GM23338 (cell line): ENCODE results near the gene MAN1A2. TPM values are rescaled to one million over a fixed set of nuclear protein-coding genes. Genes with fewer than 3 reads are reported as not detected.

Source experiments
- ATAC-seq: fragments of 200-7000 bp; cut with Tn5 transposase; 3 replicates; pipeline ENCODE4 v1.9.1; 2020
- DNase-seq: peaks from one replicate; pipeline ENCODE4 v3.0.0-alpha.2; 2015; ENCODE audit warnings: low spot score
- H2AFZ ChIP-seq: fragments of 200-600 bp; sonication (generic); 2 replicates; pipeline ENCODE4 v1.8.0; 2016; ENCODE audit warnings: antibody characterized with exemption, mild to moderate bottlenecking, moderate library complexity
- H3F3A ChIP-seq: fragments of 200-600 bp; sonication (generic); replicated peaks from 2 replicates; pipeline ENCODE4 v1.8.0; 2017; ENCODE audit warnings: antibody characterized with exemption, mixed run types, low read depth
- H3K27ac ChIP-seq: fragments of 200-600 bp; sonication (generic); 2 replicates; pipeline ENCODE4 v1.6.1; 2016; ENCODE audit warnings: low read depth
- H3K27me3 ChIP-seq: fragments of 200-600 bp; sonication (generic); 2 replicates; pipeline ENCODE4 v1.8.0; 2016; ENCODE audit warnings: mild to moderate bottlenecking, mixed run types, moderate library complexity; ENCODE audit not compliant: insufficient read depth
- H3K36me3 ChIP-seq: fragments of 200-600 bp; sonication (generic); 2 replicates; pipeline ENCODE4 v1.8.0; 2016; ENCODE audit warnings: mild to moderate bottlenecking; ENCODE audit not compliant: insufficient read depth
- H3K4me1 ChIP-seq: fragments of 200-600 bp; sonication (generic); 2 replicates; pipeline ENCODE4 v1.8.0; 2016; ENCODE audit warnings: mild to moderate bottlenecking, moderate library complexity; ENCODE audit not compliant: insufficient read depth
- H3K4me2 ChIP-seq: fragments of 200-600 bp; sonication (generic); 2 replicates; pipeline ENCODE4 v1.7.1; 2017; ENCODE audit warnings: mixed run types
- H3K4me3 ChIP-seq: fragments of 200-600 bp; sonication (generic); 2 replicates; pipeline ENCODE4 v1.6.1; 2016; ENCODE audit warnings: mixed run types
- H3K79me2 ChIP-seq: fragments of 200-600 bp; sonication (generic); replicated peaks from 2 replicates; pipeline ENCODE4 v1.8.0; 2017; ENCODE audit warnings: mild to moderate bottlenecking; ENCODE audit not compliant: insufficient read depth
- H3K9me2 ChIP-seq: fragments of 200-600 bp; sonication (generic); 2 replicates; pipeline ENCODE4 v1.8.0; 2017; ENCODE audit not compliant: insufficient read depth
- H4K20me1 ChIP-seq: fragments of 200-600 bp; sonication (generic); replicated peaks from 2 replicates; pipeline ENCODE4 v1.8.0; 2017; ENCODE audit warnings: mild to moderate bottlenecking; ENCODE audit not compliant: insufficient read depth
- H3K27ac Mint-ChIP-seq: 2 replicates; pipeline ENCODE4 v1.8.0; 2020; ENCODE audit warnings: inconsistent platforms, mild to moderate bottlenecking, moderate library complexity, mixed read lengths
- H3K27me3 Mint-ChIP-seq: 3 replicates; pipeline ENCODE4 v1.8.0; 2022; ENCODE audit warnings: low read depth, mild to moderate bottlenecking, moderate library complexity, mixed read lengths, inconsistent platforms; ENCODE audit not compliant: insufficient read depth, poor library complexity
- H3K36me3 Mint-ChIP-seq: 3 replicates; pipeline ENCODE4 v1.8.0; 2021; ENCODE audit warnings: low read depth, mild to moderate bottlenecking, inconsistent platforms, moderate library complexity, mixed read lengths
- H3K4me1 Mint-ChIP-seq: 3 replicates; pipeline ENCODE4 v1.8.0; 2020; ENCODE audit warnings: mild to moderate bottlenecking, inconsistent platforms, mixed read lengths
- H3K4me3 Mint-ChIP-seq: 3 replicates; pipeline ENCODE4 v1.8.0; 2021; ENCODE audit warnings: moderate library complexity, mild to moderate bottlenecking, inconsistent platforms, mixed read lengths
- H3K9me3 Mint-ChIP-seq: 3 replicates; pipeline ENCODE4 v1.8.0; 2020; ENCODE audit warnings: moderate library complexity, mild to moderate bottlenecking, inconsistent platforms, mixed read lengths
- CREB1 ChIP-seq: fragments of 250-450 bp; sonication (Bioruptor Pico); IDR thresholded peaks from 2 replicates; pipeline ENCODE4 v1.5.0; 2020; ENCODE audit warnings: low read depth, mild to moderate bottlenecking, moderate library complexity
- EZH2 ChIP-seq: fragments of 200-600 bp; sonication (generic); IDR thresholded peaks from one replicate; pipeline ENCODE4 v1.8.0; 2017; ENCODE audit warnings: antibody characterized with exemption, mild to moderate bottlenecking, low read depth; ENCODE audit not compliant: unreplicated experiment
- EZH2phosphoT487 ChIP-seq: fragments of 200-600 bp; sonication (generic); IDR thresholded peaks from one replicate; pipeline ENCODE4 v1.8.1; 2018; ENCODE audit warnings: antibody characterized with exemption; ENCODE audit not compliant: unreplicated experiment
- JUNB ChIP-seq: IDR thresholded peaks from one replicate; pipeline ENCODE4 v1.6.1; 2016; ENCODE audit warnings: antibody characterized with exemption; ENCODE audit not compliant: unreplicated experiment
- NANOG ChIP-seq: IDR thresholded peaks from 2 replicates; pipeline ENCODE4 v1.6.1; 2016; ENCODE audit warnings: antibody characterized with exemption, borderline replicate concordance
- POLR2AphosphoS5 ChIP-seq: IDR thresholded peaks from 2 replicates; pipeline ENCODE4 v1.6.1; 2016; ENCODE audit warnings: antibody characterized with exemption, low read depth
- STAT1 ChIP-seq: IDR thresholded peaks from one replicate; pipeline ENCODE4 v1.6.1; 2016; ENCODE audit warnings: antibody characterized with exemption; ENCODE audit not compliant: unreplicated experiment
- ZNF114 ChIP-seq: fragments of 250-450 bp; sonication (Bioruptor Pico); IDR thresholded peaks from 2 replicates; pipeline ENCODE4 v1.5.0; 2020; ENCODE audit warnings: mild to moderate bottlenecking, moderate library complexity
- ZNF331 ChIP-seq: fragments of 250-450 bp; sonication (Bioruptor Pico); IDR thresholded peaks from 2 replicates; pipeline ENCODE4 v1.5.0; 2020; ENCODE audit warnings: low read depth, mild to moderate bottlenecking, moderate library complexity
- polyA plus RNA-seq: library from polyadenylated mRNA; unstranded; fragments of >200 nt; fragmentation: Nextera tagmentation; extraction: Ambion mirVana; gene quantifications from 2 replicates; pipeline ENCODE4 v1.2.1, GENCODE V29; 2016
- total RNA-seq: library from RNA; depleted of rRNA; stranded (reverse); fragments of >200 nt; shearing (Covaris generic); gene quantifications from 2 replicates; pipeline ENCODE4 v1.2.3, GENCODE V29; 2014
- TF ChIP-seq, protein P1 (sequence below): fragments of 250-450 bp; sonication (Bioruptor Pico); IDR thresholded peaks from 2 replicates; pipeline ENCODE4 v1.5.0; 2020; ENCODE audit warnings: mild to moderate bottlenecking, moderate library complexity
- TF ChIP-seq, protein P2 (sequence below), 2 experiments: fragments of 200-600 bp in 1 of 2; sonication (generic) in 1 of 2; conservative IDR thresholded peaks; 2 replicates each; pipeline versions ENCODE4 v1.5.1 to v1.6.1; 2016 to 2017; ENCODE audit warnings: antibody characterized with exemption in 2 of 2, low read depth in 2 of 2, mild to moderate bottlenecking in 2 of 2, moderate library complexity in 1 of 2
- TF ChIP-seq, protein P3 (sequence below): IDR thresholded peaks from one replicate; pipeline ENCODE4 v1.6.1; 2018; ENCODE audit warnings: antibody characterized with exemption; ENCODE audit not compliant: unreplicated experiment
- TF ChIP-seq, protein P4 (sequence below): IDR thresholded peaks from 2 replicates; pipeline ENCODE4 v1.6.1; 2016; ENCODE audit warnings: antibody characterized with exemption

The MAN1A2 gene
- total and polyA plus RNA-seq, 2 experiments from 2014 or later, result 18.6 to 22.2 TPM

DNA sequence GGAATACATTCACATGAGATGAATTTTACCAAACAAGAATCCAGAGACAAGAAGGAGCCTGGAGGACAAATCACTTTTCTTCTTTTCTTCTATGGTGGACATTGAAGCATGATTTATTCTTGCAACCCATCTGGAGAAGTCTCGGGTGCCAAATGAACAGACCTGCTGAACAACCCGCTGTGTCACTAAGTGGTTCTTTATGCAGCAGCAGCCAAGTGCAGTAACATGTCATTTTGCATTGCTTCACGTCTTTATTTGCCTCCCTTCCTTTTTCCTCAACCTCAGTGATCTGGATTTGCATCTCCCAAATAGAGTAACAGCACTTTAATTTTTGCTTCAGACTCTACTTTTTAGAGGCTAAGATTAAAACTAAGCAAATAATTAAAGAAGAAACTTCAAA is 188.6 kb downstream of the MAN1A2 start:
- DNase-seq, result no peak
- H3K9me2 ChIP-seq, result no peaks in the 10 kb centered on the region; the same call in 1 of the 2 replicates
- no peak for TF ChIP-seq EZH2
- TF ChIP-seq, protein P1, sequence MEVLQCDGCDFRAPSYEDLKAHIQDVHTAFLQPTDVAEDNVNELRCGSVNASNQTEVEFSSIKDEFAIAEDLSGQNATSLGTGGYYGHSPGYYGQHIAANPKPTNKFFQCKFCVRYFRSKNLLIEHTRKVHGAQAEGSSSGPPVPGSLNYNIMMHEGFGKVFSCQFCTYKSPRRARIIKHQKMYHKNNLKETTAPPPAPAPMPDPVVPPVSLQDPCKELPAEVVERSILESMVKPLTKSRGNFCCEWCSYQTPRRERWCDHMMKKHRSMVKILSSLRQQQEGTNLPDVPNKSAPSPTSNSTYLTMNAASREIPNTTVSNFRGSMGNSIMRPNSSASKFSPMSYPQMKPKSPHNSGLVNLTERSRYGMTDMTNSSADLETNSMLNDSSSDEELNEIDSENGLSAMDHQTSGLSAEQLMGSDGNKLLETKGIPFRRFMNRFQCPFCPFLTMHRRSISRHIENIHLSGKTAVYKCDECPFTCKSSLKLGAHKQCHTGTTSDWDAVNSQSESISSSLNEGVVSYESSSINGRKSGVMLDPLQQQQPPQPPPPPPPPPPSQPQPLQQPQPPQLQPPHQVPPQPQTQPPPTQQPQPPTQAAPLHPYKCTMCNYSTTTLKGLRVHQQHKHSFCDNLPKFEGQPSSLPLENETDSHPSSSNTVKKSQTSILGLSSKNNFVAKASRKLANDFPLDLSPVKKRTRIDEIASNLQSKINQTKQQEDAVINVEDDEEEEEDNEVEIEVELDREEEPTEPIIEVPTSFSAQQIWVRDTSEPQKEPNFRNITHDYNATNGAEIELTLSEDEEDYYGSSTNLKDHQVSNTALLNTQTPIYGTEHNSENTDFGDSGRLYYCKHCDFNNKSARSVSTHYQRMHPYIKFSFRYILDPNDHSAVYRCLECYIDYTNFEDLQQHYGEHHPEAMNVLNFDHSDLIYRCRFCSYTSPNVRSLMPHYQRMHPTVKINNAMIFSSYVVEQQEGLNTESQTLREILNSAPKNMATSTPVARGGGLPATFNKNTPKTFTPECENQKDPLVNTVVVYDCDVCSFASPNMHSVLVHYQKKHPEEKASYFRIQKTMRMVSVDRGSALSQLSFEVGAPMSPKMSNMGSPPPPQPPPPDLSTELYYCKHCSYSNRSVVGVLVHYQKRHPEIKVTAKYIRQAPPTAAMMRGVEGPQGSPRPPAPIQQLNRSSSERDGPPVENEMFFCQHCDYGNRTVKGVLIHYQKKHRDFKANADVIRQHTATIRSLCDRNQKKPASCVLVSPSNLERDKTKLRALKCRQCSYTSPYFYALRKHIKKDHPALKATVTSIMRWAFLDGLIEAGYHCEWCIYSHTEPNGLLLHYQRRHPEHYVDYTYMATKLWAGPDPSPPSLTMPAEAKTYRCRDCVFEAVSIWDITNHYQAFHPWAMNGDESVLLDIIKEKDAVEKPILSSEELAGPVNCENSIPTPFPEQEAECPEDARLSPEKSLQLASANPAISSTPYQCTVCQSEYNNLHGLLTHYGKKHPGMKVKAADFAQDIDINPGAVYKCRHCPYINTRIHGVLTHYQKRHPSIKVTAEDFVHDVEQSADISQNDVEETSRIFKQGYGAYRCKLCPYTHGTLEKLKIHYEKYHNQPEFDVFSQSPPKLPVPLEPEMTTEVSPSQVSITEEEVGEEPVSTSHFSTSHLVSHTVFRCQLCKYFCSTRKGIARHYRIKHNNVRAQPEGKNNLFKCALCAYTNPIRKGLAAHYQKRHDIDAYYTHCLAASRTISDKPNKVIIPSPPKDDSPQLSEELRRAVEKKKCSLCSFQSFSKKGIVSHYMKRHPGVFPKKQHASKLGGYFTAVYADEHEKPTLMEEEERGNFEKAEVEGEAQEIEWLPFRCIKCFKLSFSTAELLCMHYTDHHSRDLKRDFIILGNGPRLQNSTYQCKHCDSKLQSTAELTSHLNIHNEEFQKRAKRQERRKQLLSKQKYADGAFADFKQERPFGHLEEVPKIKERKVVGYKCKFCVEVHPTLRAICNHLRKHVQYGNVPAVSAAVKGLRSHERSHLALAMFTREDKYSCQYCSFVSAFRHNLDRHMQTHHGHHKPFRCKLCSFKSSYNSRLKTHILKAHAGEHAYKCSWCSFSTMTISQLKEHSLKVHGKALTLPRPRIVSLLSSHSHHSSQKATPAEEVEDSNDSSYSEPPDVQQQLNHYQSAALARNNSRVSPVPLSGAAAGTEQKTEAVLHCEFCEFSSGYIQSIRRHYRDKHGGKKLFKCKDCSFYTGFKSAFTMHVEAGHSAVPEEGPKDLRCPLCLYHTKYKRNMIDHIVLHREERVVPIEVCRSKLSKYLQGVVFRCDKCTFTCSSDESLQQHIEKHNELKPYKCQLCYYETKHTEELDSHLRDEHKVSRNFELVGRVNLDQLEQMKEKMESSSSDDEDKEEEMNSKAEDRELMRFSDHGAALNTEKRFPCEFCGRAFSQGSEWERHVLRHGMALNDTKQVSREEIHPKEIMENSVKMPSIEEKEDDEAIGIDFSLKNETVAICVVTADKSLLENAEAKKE (CRISPR knock-in tag), result no peak
- no peak for TF ChIP-seq JUNB
- TF ChIP-seq STAT1, result no peak
- no peak for TF ChIP-seq ZNF114 (CRISPR knock-in tag)
- no peak for TF ChIP-seq POLR2AphosphoS5
- no peak for TF ChIP-seq ZNF331 (CRISPR knock-in tag)
- TF ChIP-seq, protein P2, sequence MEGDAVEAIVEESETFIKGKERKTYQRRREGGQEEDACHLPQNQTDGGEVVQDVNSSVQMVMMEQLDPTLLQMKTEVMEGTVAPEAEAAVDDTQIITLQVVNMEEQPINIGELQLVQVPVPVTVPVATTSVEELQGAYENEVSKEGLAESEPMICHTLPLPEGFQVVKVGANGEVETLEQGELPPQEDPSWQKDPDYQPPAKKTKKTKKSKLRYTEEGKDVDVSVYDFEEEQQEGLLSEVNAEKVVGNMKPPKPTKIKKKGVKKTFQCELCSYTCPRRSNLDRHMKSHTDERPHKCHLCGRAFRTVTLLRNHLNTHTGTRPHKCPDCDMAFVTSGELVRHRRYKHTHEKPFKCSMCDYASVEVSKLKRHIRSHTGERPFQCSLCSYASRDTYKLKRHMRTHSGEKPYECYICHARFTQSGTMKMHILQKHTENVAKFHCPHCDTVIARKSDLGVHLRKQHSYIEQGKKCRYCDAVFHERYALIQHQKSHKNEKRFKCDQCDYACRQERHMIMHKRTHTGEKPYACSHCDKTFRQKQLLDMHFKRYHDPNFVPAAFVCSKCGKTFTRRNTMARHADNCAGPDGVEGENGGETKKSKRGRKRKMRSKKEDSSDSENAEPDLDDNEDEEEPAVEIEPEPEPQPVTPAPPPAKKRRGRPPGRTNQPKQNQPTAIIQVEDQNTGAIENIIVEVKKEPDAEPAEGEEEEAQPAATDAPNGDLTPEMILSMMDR (conservative IDR thresholded peaks at IDR 0.05; ENCODE audit: low read depth in 2 of 2), result no peak
- TF ChIP-seq, protein P3, sequence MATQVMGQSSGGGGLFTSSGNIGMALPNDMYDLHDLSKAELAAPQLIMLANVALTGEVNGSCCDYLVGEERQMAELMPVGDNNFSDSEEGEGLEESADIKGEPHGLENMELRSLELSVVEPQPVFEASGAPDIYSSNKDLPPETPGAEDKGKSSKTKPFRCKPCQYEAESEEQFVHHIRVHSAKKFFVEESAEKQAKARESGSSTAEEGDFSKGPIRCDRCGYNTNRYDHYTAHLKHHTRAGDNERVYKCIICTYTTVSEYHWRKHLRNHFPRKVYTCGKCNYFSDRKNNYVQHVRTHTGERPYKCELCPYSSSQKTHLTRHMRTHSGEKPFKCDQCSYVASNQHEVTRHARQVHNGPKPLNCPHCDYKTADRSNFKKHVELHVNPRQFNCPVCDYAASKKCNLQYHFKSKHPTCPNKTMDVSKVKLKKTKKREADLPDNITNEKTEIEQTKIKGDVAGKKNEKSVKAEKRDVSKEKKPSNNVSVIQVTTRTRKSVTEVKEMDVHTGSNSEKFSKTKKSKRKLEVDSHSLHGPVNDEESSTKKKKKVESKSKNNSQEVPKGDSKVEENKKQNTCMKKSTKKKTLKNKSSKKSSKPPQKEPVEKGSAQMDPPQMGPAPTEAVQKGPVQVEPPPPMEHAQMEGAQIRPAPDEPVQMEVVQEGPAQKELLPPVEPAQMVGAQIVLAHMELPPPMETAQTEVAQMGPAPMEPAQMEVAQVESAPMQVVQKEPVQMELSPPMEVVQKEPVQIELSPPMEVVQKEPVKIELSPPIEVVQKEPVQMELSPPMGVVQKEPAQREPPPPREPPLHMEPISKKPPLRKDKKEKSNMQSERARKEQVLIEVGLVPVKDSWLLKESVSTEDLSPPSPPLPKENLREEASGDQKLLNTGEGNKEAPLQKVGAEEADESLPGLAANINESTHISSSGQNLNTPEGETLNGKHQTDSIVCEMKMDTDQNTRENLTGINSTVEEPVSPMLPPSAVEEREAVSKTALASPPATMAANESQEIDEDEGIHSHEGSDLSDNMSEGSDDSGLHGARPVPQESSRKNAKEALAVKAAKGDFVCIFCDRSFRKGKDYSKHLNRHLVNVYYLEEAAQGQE, result no peak
- no peak for TF ChIP-seq CREB1 (CRISPR knock-in tag)
- no peak for TF ChIP-seq EZH2phosphoT487
- TF ChIP-seq, protein P4, sequence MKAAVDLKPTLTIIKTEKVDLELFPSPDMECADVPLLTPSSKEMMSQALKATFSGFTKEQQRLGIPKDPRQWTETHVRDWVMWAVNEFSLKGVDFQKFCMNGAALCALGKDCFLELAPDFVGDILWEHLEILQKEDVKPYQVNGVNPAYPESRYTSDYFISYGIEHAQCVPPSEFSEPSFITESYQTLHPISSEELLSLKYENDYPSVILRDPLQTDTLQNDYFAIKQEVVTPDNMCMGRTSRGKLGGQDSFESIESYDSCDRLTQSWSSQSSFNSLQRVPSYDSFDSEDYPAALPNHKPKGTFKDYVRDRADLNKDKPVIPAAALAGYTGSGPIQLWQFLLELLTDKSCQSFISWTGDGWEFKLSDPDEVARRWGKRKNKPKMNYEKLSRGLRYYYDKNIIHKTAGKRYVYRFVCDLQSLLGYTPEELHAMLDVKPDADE, result no peak
- TF ChIP-seq NANOG, result no peak

More for the DNA sequence above, 188.6 kb downstream of the MAN1A2 start:
- no peaks in the 10 kb centered on the region for H3F3A ChIP-seq
- H3K27ac ChIP-seq, result no peak overlapping the region
- no peaks in the 10 kb centered on the region for H3K36me3 ChIP-seq
- H3K27me3 Mint-ChIP-seq, result no peaks in the 10 kb centered on the region
- H2AFZ ChIP-seq, result no peak overlapping the region
- no peak overlapping the region for H3K27ac Mint-ChIP-seq
- no peak overlapping the region for H3K4me3 Mint-ChIP-seq
- H3K4me1 Mint-ChIP-seq, result no peaks in the 10 kb centered on the region
- no peaks in the 10 kb centered on the region for H4K20me1 ChIP-seq
- peaks cover 33% of the 10 kb centered on the region for H3K9me3 Mint-ChIP-seq
- no peak overlapping the region for H3K4me2 ChIP-seq
- no peaks in the 10 kb centered on the region for H3K4me1 ChIP-seq
- no peaks in the 10 kb centered on the region for H3K79me2 ChIP-seq
- ATAC-seq, result no peak
- peaks cover 13% of the 10 kb centered on the region for H3K36me3 Mint-ChIP-seq
- no peak overlapping the region for H3K4me3 ChIP-seq
- H3K27me3 ChIP-seq, result no peaks in the 10 kb centered on the region
